HCT116 (cell line): Measurements from ENCODE around the gene DPPA3. TPM values are rescaled to one million over a fixed set of nuclear protein-coding genes. Genes with fewer than 3 reads are reported as not detected.

Experiments used
- ATAC-seq: fragments of 200-7000 bp; cut with Tn5 transposase; 2 replicates; pipeline ENCODE4 v1.9.1; 2020; ENCODE audit warnings: mild to moderate bottlenecking, moderate library complexity
- BruUV-seq: library from RNA; stranded (reverse); fragments of 400-500 nt; replicated peaks from 2 replicates; lab custom pipeline; 2021; lab: Mats Ljungman, UMichigan
- CTCF ChIA-PET: fragments of 300-600 bp; sonication (Branson Sonifier 250); formaldehyde crosslinking; loops from one replicate; lab custom pipeline; 2021; ENCODE audit warnings: antibody characterized with exemption; lab: Charles Lee
- POLR2A ChIA-PET: fragments of 300-600, 350-600 bp; sonication (Branson Sonifier 250); formaldehyde crosslinking; loops from one replicate; lab custom pipeline; 2021; ENCODE audit warnings: antibody characterized with exemption; lab: Charles Lee
- RAD21 ChIA-PET, 2 experiments: fragments of 300-600 bp; sonication (Branson Sonifier 250); formaldehyde crosslinking; loops; one replicate each; lab custom pipeline; 2023; ENCODE audit warnings: low total read pairs in 2 of 2; ENCODE audit not compliant: uncharacterized antibody in 2 of 2, unreplicated experiment in 2 of 2, low non-redundant PET in 1 of 2; lab: Charles Lee
- DNase-seq: peaks from one replicate; pipeline ENCODE4 v3.0.0-alpha.2; 2010; ENCODE audit warnings: low read depth, low spot score
- H2AFZ ChIP-seq: fragments of 200-600 bp; shearing (Covaris generic), sonication (generic); 2 replicates; pipeline ENCODE4 v1.6.1; 2017; ENCODE audit warnings: low read depth, mixed run types, mixed read lengths, antibody characterized with exemption, low read length; ENCODE audit not compliant: poor library complexity, severe bottlenecking
- H3K27ac ChIP-seq: 2 replicates; pipeline ENCODE4 v1.5.1; 2012; ENCODE audit warnings: low read depth, low read length
- H3K27me3 ChIP-seq: fragments of 200-600 bp; sonication (generic); 2 replicates; pipeline ENCODE4 v1.6.1; 2016; ENCODE audit warnings: mixed run types, low read length, mixed read lengths; ENCODE audit not compliant: insufficient read depth
- H3K36me3 ChIP-seq, 2 experiments: fragments of 200-500 bp in 1 of 2; fragments of 200-600 bp in 1 of 2; sonication (Bioruptor generic) in 1 of 2; sonication (generic) in 1 of 2; 2 replicates each; pipeline versions ENCODE4 v1.5.1 to v1.6.1; 2014 to 2016; ENCODE audit warnings: low read length in 2 of 2, inconsistent platforms in 1 of 2, mixed read lengths in 1 of 2, mixed run types in 1 of 2; ENCODE audit not compliant: insufficient read depth in 2 of 2, control insufficient read depth in 1 of 2
- H3K4me1 ChIP-seq, 2 experiments: fragments of 200-600 bp in 1 of 2; sonication (generic) in 1 of 2; 2 replicates each; pipeline versions ENCODE4 v1.5.1 to v1.6.1; 2012 to 2017; ENCODE audit warnings: low read length in 2 of 2, inconsistent platforms in 1 of 2, mild to moderate bottlenecking in 1 of 2, mixed read lengths in 1 of 2, mixed run types in 1 of 2, moderate library complexity in 1 of 2; ENCODE audit not compliant: insufficient read depth in 2 of 2, control insufficient read depth in 1 of 2
- H3K4me2 ChIP-seq: fragments of 200-600 bp; sonication (generic); 2 replicates; pipeline ENCODE4 v1.6.1; 2017; ENCODE audit warnings: mixed run types, low read length, mixed read lengths
- H3K4me3 ChIP-seq, 2 experiments: fragments of 200-600 bp in 1 of 2; sonication (generic) in 1 of 2; replicated peaks in 1 of 2; 2 replicates each; pipeline ENCODE4 v1.5.1; 2011 to 2016; ENCODE audit warnings: low read length in 2 of 2, control low read depth in 1 of 2, low read depth in 1 of 2, mild to moderate bottlenecking in 1 of 2, mixed read lengths in 1 of 2, mixed run types in 1 of 2
- H3K79me2 ChIP-seq: fragments of 200-600 bp; sonication (generic); 2 replicates; pipeline ENCODE4 v1.6.1; 2017; ENCODE audit warnings: mild to moderate bottlenecking, mixed run types, low read length, moderate library complexity, mixed read lengths; ENCODE audit not compliant: insufficient read depth
- H3K9ac ChIP-seq: fragments of 200-600 bp; sonication (generic); 2 replicates; pipeline ENCODE4 v1.6.1; 2016; ENCODE audit warnings: low read length, mixed read lengths
- H3K9me2 ChIP-seq: fragments of 200-600 bp; sonication (generic), shearing (Covaris generic); 2 replicates; pipeline ENCODE4 v1.6.1; 2017; ENCODE audit warnings: mixed run types, mild to moderate bottlenecking, moderate library complexity; ENCODE audit not compliant: insufficient read depth
- H3K9me3 ChIP-seq, 2 experiments: fragments of 200-500 bp in 1 of 2; fragments of 200-600 bp in 1 of 2; sonication (Bioruptor generic) in 1 of 2; sonication (generic) in 1 of 2; 2 replicates each; pipeline ENCODE4 v1.6.1; 2014 to 2017; ENCODE audit warnings: low read length in 2 of 2, mixed read lengths in 2 of 2, inconsistent platforms in 1 of 2, low read depth in 1 of 2, mild to moderate bottlenecking in 1 of 2, mixed run types in 1 of 2, moderate library complexity in 1 of 2; ENCODE audit not compliant: control insufficient read depth in 1 of 2, insufficient read depth in 1 of 2
- H4K20me1 ChIP-seq: fragments of 200-600 bp; sonication (generic), shearing (Covaris generic); 2 replicates; pipeline ENCODE4 v1.6.1; 2017; ENCODE audit warnings: mixed run types, mild to moderate bottlenecking, moderate library complexity; ENCODE audit not compliant: insufficient read depth
- ATF3 ChIP-seq: IDR thresholded peaks from 2 replicates; pipeline ENCODE4 v1.6.1; 2012
- CBX3 ChIP-seq: IDR thresholded peaks from 2 replicates; pipeline ENCODE4 v1.6.1; 2012; ENCODE audit warnings: low read depth
- EGR1 ChIP-seq: IDR thresholded peaks from 2 replicates; pipeline ENCODE4 v1.6.1; 2012; ENCODE audit warnings: low read depth
- ELF1 ChIP-seq: IDR thresholded peaks from 2 replicates; pipeline ENCODE4 v1.6.1; 2012; ENCODE audit warnings: low read depth, borderline replicate concordance
- FOSL1 ChIP-seq: IDR thresholded peaks from 2 replicates; pipeline ENCODE4 v1.6.1; 2012; ENCODE audit warnings: low read depth
- JUND ChIP-seq: IDR thresholded peaks from 2 replicates; pipeline ENCODE4 v1.6.1; 2012
- MAX ChIP-seq: IDR thresholded peaks from 2 replicates; pipeline ENCODE4 v1.6.1; 2012
- POLR2A ChIP-seq: IDR thresholded peaks from 2 replicates; pipeline ENCODE4 v1.7.0; 2011; ENCODE audit warnings: borderline replicate concordance; ENCODE audit not compliant: insufficient read depth, insufficient read length; ENCODE audit errors: extremely low read depth
- POLR2AphosphoS5 ChIP-seq: IDR thresholded peaks from 2 replicates; pipeline ENCODE4 v1.6.1; 2011; ENCODE audit warnings: mild to moderate bottlenecking, low read depth, low read length, moderate library complexity
- RAD21 ChIP-seq: IDR thresholded peaks from 2 replicates; pipeline ENCODE4 v1.6.1; 2012; ENCODE audit warnings: low read depth, mild to moderate bottlenecking
- REST ChIP-seq: IDR thresholded peaks from 2 replicates; pipeline ENCODE4 v1.6.1; 2012; ENCODE audit warnings: low read depth
- SIN3A ChIP-seq: IDR thresholded peaks from 2 replicates; pipeline ENCODE4 v1.6.1; 2012; ENCODE audit warnings: low read depth
- SP1 ChIP-seq: IDR thresholded peaks from 2 replicates; pipeline ENCODE4 v1.6.1; 2012; ENCODE audit warnings: low read depth
- SRF ChIP-seq: IDR thresholded peaks from 2 replicates; pipeline ENCODE4 v1.6.1; 2012; ENCODE audit warnings: low read depth
- TCF7L2 ChIP-seq: IDR thresholded peaks from 2 replicates; pipeline ENCODE4 v1.7.0; 2011; ENCODE audit warnings: borderline replicate concordance, inconsistent platforms; ENCODE audit not compliant: insufficient read depth, insufficient read length; ENCODE audit errors: extremely low read depth
- ZNF274 ChIP-seq: fragments of 200-500 bp; sonication (Bioruptor generic); IDR thresholded peaks from 2 replicates; pipeline ENCODE4 v1.6.1; 2014; ENCODE audit warnings: mild to moderate bottlenecking, low read depth, low read length, inconsistent platforms
- intact Hi-C: fragments of 100-400 bp; cut with micrococcal nuclease; formaldehyde crosslinking; loops from 2 replicates; pipeline ENCODE4 v1.10.0; 2022
- total RNA-seq: library from RNA; stranded (reverse); gene quantifications from one replicate; pipeline ENCODE4 v1.2.1, GENCODE V29; 2021; ENCODE audit not compliant: unreplicated experiment
- TF ChIP-seq, protein P1 (sequence below): IDR thresholded peaks from 2 replicates; pipeline ENCODE4 v1.6.1; 2011; ENCODE audit warnings: mild to moderate bottlenecking, low read length, moderate library complexity; ENCODE audit not compliant: insufficient replicate concordance; ENCODE audit errors: extremely low read depth

Gene DPPA3
- total RNA-seq, 1 experiment from 2014 or later = not detected

- Histone ChIP-seq H3K79me2 (no peaks in the 10 kb centered on the region), H3K9me2 (no peaks in the 10 kb centered on the region), H3K4me2 (no peak overlapping the region), H3K36me3 (no peaks in the 10 kb centered on the region), H4K20me1 (no peaks in the 10 kb centered on the region), H2AFZ (no peak overlapping the region), H3K9ac (no peak overlapping the region), H3K27me3 (no peaks in the 10 kb centered on the region), H3K27ac (no peak overlapping the region), H3K9me3 (no peaks in the 10 kb centered on the region), H3K4me1 (no peaks in the 10 kb centered on the region), H3K4me3 (no peak overlapping the region)
- ATAC-seq = no peak
- ChIA-PET RAD21 (no interaction called here), POLR2A (no interaction called here), CTCF (no interaction called here)
- BruUV-seq = no TSS peak
- DNase-seq = no peak
- TF ChIP-seq FOSL1 (no peak), SIN3A (no peak), POLR2AphosphoS5 (no peak), MAX (no peak), POLR2A (no peak), EGR1 (no peak), ZNF274 (no peak)
- intact Hi-C loops = no loop called here
These were observed 12.7 kb downstream of the DPPA3 start for GRCh38 chr12:7723926-7724325.

GRCh38 chr12:7729746-7730145 lies 18.5 kb downstream of the DPPA3 start:
- CTCF ChIA-PET = no interaction called here
- Histone ChIP-seq H3K9me3 (no peaks in the 10 kb centered on the region), H3K4me3 (no peak overlapping the region), H3K27me3 (no peaks in the 10 kb centered on the region), H2AFZ (no peak overlapping the region), H3K9me2 (no peaks in the 10 kb centered on the region)
- ATAC-seq = no peak
- no TSS peak for BruUV-seq
- no peak for TF ChIP-seq EGR1
- no peak for TF ChIP-seq SIN3A
- no peak for TF ChIP-seq REST
- TF ChIP-seq, protein P1, sequence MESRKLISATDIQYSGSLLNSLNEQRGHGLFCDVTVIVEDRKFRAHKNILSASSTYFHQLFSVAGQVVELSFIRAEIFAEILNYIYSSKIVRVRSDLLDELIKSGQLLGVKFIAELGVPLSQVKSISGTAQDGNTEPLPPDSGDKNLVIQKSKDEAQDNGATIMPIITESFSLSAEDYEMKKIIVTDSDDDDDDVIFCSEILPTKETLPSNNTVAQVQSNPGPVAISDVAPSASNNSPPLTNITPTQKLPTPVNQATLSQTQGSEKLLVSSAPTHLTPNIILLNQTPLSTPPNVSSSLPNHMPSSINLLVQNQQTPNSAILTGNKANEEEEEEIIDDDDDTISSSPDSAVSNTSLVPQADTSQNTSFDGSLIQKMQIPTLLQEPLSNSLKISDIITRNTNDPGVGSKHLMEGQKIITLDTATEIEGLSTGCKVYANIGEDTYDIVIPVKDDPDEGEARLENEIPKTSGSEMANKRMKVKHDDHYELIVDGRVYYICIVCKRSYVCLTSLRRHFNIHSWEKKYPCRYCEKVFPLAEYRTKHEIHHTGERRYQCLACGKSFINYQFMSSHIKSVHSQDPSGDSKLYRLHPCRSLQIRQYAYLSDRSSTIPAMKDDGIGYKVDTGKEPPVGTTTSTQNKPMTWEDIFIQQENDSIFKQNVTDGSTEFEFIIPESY = no peak
- no peak for TF ChIP-seq POLR2AphosphoS5
- TF ChIP-seq POLR2A = no peak
- no peak for TF ChIP-seq CBX3
- no peak for TF ChIP-seq ELF1
- no peak for TF ChIP-seq TCF7L2
- TF ChIP-seq JUND = no peak
- no peak for TF ChIP-seq RAD21
- no peak for TF ChIP-seq ATF3
- TF ChIP-seq SP1 = no peak
- TF ChIP-seq SRF = no peak
- TF ChIP-seq, all 23 proteins: peak for 0
- RAD21 ChIA-PET = no interaction called here
- Histone ChIP-seq H3K27ac (no peak overlapping the region), H3K4me2 (no peak overlapping the region), H3K9ac (no peak overlapping the region), H3K79me2 (no peaks in the 10 kb centered on the region), H3K4me1 (no peaks in the 10 kb centered on the region), H3K36me3 (no peaks in the 10 kb centered on the region), H4K20me1 (no peaks in the 10 kb centered on the region)
- POLR2A ChIA-PET = no interaction called here
- no peak for DNase-seq
- intact Hi-C loops = no loop called here
